H1 (cell line): ENCODE results near the gene CIC. TPM values are rescaled to one million over a fixed set of nuclear protein-coding genes. Genes with fewer than 3 reads are reported as not detected.

Experiments used
- BCL11A ChIP-seq, 2 experiments: IDR thresholded peaks; one replicate each; pipeline ENCODE4 v1.6.1; 2011; ENCODE audit warnings: low read depth in 2 of 2, low read length in 2 of 2, mild to moderate bottlenecking in 2 of 2
- CHD7 ChIP-seq: fragments of 300-600 bp; sonication (generic); IDR thresholded peaks from 2 replicates; pipeline ENCODE4 v1.7.1; 2012; ENCODE audit warnings: low read length, moderate library complexity, mild to moderate bottlenecking, inconsistent platforms; ENCODE audit not compliant: insufficient replicate concordance
- EZH2 ChIP-seq: fragments of 200-600 bp; sonication (generic); IDR thresholded peaks from 2 replicates; pipeline ENCODE4 v1.7.1; 2012; ENCODE audit warnings: low read depth, mild to moderate bottlenecking, moderate library complexity, low read length, inconsistent platforms; ENCODE audit not compliant: severe bottlenecking
- MAFK ChIP-seq: IDR thresholded peaks from 2 replicates; pipeline ENCODE4 v1.6.1; 2012; ENCODE audit warnings: low read depth, mild to moderate bottlenecking, improper control_type of control experiment, low read length
- SIX5 ChIP-seq: IDR thresholded peaks from 2 replicates; pipeline ENCODE4 v1.6.1; 2011; ENCODE audit warnings: mild to moderate bottlenecking, low read depth, low read length
- TAF1 ChIP-seq: IDR thresholded peaks from 2 replicates; pipeline ENCODE4 v1.6.1; 2011; ENCODE audit warnings: mild to moderate bottlenecking, low read depth, low read length
- TAF7 ChIP-seq: optimal IDR thresholded peaks from 2 replicates; pipeline ENCODE3; 2011; ENCODE audit warnings: low read depth, mild to moderate bottlenecking, inconsistent platforms, low read length, moderate library complexity, borderline replicate concordance
- polyA plus RNA-seq, 7 experiments: library from polyadenylated mRNA; depleted of rRNA in 3 of 7; stranded (reverse) in 5 of 7; unstranded in 2 of 7; fragments of >200 nt in 5 of 7; fragments of 200-250 nt in 2 of 7; gene quantifications; 1 replicate in 5 of 7; 2 replicates in 1 of 7; 4 replicates in 1 of 7; pipeline versions ENCODE4 v1.2.1 to v1.2.3, GENCODE V29; 2011 to 2013; ENCODE audit warnings: missing spikeins in 2 of 7, mixed read lengths in 2 of 7
- total RNA-seq: library from RNA; stranded (reverse); fragmentation: NEBNext Ultra II Directional; extraction: Animal tissue kit (Norgen Biotek cat#: 25700); gene quantifications from 2 replicates; pipeline ENCODE4 v1.2.1, GENCODE V29; 2021

CIC gene
- total and polyA plus RNA-seq, 2 of the 8 experiments (the other 6 are each of a cell fraction or from before 2014, with no cell fraction given): 13.2 to 43.6 TPM

GRCh38 chr19:42330241-42330711 lies 61.2 kb downstream of the CIC start (continued):
- TF ChIP-seq CHD7 (no peak), MAFK (no peak), TAF1 (no peak), BCL11A (IDR thresholded peaks at IDR 0.05; ENCODE audit: low read depth in 2 of 2, low read length in 2 of 2) (no peak), EZH2 (no peak), SIX5 (no peak), TAF7 (no peak)
